H1 (cell line): ENCODE measurements around the gene CACNA1C.

Experiments
- EP300 ChIP-seq, 2 experiments: IDR thresholded peaks; 1 replicate in 1 of 2; 2 replicates in 1 of 2; pipeline ENCODE4 v1.6.1; 2011 to 2012; ENCODE audit warnings: low read depth in 2 of 2, low read length in 2 of 2, mild to moderate bottlenecking in 2 of 2, borderline replicate concordance in 1 of 2, inconsistent platforms in 1 of 2, moderate library complexity in 1 of 2
- EZH2 ChIP-seq: fragments of 200-600 bp; sonication (generic); IDR thresholded peaks from 2 replicates; pipeline ENCODE4 v1.7.1; 2012; ENCODE audit warnings: low read depth, mild to moderate bottlenecking, moderate library complexity, low read length, inconsistent platforms; ENCODE audit not compliant: severe bottlenecking
- FOSL1 ChIP-seq: IDR thresholded peaks from 2 replicates; pipeline ENCODE4 v1.6.1; 2011; ENCODE audit warnings: mild to moderate bottlenecking, low read depth, low read length, moderate library complexity; ENCODE audit not compliant: insufficient read depth
- NANOG ChIP-seq: IDR thresholded peaks from 2 replicates; pipeline ENCODE4 v1.6.1; 2011; ENCODE audit warnings: low read length, low read depth, mild to moderate bottlenecking, inconsistent platforms; ENCODE audit not compliant: insufficient read depth, poor library complexity, severe bottlenecking
- POLR2A ChIP-seq, 2 experiments: IDR thresholded peaks; 1 replicate in 1 of 2; 2 replicates in 1 of 2; pipeline ENCODE4 v1.6.1; 2011; ENCODE audit warnings: low read depth in 2 of 2, low read length in 2 of 2, mild to moderate bottlenecking in 2 of 2; ENCODE audit errors: control extremely low read depth in 1 of 2
- SP1 ChIP-seq: IDR thresholded peaks from 2 replicates; pipeline ENCODE4 v1.6.1; 2011; ENCODE audit warnings: low read depth, low read length
- TF ChIP-seq, protein P1 (sequence below): IDR thresholded peaks from 2 replicates; pipeline ENCODE4 v1.6.1; 2011; ENCODE audit warnings: low read depth, mild to moderate bottlenecking, low read length; ENCODE audit not compliant: insufficient read depth
- TF ChIP-seq, protein P2 (sequence below), 3 experiments: IDR thresholded peaks; 1 replicate in 2 of 3; 2 replicates in 1 of 3; pipeline versions ENCODE4 v1.5.1 to v1.6.1; 2011; ENCODE audit warnings: low read length in 3 of 3, mild to moderate bottlenecking in 3 of 3, inconsistent platforms in 2 of 3, low read depth in 1 of 3, moderate library complexity in 1 of 3; ENCODE audit not compliant: insufficient read depth in 1 of 3; ENCODE audit errors: control extremely low read depth in 1 of 3
- TF ChIP-seq, protein P3 (sequence below): fragments of 300-600 bp; sonication (generic); IDR thresholded peaks from 2 replicates; pipeline ENCODE4 v1.7.1; 2012; ENCODE audit warnings: low read length, moderate library complexity, mild to moderate bottlenecking, inconsistent platforms; ENCODE audit not compliant: insufficient replicate concordance

DNA sequence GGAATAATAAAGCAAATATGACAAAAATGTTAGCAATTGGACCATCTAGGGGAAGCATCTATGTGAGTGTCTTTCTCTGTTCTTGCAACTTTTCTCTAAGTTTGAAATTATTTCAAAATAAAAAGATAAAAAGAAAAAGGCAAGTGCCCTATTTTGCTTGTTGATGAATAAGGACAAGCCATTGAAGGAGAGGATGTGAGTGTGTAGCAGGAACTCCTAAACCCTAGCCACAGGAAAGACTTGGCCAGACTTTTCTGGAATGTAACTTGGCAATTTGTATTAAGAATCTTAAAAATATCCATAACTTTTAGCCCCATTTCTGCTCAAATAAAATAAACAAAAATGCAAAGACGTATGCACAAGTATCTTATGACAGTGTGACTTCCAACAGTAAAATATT lies 279.4 kb downstream of the CACNA1C start:
- no peak for TF ChIP-seq SP1
- TF ChIP-seq, protein P1, sequence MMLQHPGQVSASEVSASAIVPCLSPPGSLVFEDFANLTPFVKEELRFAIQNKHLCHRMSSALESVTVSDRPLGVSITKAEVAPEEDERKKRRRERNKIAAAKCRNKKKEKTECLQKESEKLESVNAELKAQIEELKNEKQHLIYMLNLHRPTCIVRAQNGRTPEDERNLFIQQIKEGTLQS, result no peak
- TF ChIP-seq POLR2A (IDR thresholded peaks at IDR 0.05; ENCODE audit: control extremely low read depth in 1 of 2, low read depth in 2 of 2, low read length in 2 of 2), result no peak
- TF ChIP-seq EP300 (IDR thresholded peaks at IDR 0.05; ENCODE audit: borderline replicate concordance in 1 of 2, low read depth in 2 of 2, low read length in 2 of 2), result no peak
- TF ChIP-seq, protein P2, sequence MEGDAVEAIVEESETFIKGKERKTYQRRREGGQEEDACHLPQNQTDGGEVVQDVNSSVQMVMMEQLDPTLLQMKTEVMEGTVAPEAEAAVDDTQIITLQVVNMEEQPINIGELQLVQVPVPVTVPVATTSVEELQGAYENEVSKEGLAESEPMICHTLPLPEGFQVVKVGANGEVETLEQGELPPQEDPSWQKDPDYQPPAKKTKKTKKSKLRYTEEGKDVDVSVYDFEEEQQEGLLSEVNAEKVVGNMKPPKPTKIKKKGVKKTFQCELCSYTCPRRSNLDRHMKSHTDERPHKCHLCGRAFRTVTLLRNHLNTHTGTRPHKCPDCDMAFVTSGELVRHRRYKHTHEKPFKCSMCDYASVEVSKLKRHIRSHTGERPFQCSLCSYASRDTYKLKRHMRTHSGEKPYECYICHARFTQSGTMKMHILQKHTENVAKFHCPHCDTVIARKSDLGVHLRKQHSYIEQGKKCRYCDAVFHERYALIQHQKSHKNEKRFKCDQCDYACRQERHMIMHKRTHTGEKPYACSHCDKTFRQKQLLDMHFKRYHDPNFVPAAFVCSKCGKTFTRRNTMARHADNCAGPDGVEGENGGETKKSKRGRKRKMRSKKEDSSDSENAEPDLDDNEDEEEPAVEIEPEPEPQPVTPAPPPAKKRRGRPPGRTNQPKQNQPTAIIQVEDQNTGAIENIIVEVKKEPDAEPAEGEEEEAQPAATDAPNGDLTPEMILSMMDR (IDR thresholded peaks at IDR 0.05; ENCODE audit: control extremely low read depth in 1 of 3, insufficient read depth in 1 of 3, low read depth in 1 of 3, low read length in 3 of 3), result no peak
- no peak for TF ChIP-seq FOSL1
- TF ChIP-seq, protein P3, sequence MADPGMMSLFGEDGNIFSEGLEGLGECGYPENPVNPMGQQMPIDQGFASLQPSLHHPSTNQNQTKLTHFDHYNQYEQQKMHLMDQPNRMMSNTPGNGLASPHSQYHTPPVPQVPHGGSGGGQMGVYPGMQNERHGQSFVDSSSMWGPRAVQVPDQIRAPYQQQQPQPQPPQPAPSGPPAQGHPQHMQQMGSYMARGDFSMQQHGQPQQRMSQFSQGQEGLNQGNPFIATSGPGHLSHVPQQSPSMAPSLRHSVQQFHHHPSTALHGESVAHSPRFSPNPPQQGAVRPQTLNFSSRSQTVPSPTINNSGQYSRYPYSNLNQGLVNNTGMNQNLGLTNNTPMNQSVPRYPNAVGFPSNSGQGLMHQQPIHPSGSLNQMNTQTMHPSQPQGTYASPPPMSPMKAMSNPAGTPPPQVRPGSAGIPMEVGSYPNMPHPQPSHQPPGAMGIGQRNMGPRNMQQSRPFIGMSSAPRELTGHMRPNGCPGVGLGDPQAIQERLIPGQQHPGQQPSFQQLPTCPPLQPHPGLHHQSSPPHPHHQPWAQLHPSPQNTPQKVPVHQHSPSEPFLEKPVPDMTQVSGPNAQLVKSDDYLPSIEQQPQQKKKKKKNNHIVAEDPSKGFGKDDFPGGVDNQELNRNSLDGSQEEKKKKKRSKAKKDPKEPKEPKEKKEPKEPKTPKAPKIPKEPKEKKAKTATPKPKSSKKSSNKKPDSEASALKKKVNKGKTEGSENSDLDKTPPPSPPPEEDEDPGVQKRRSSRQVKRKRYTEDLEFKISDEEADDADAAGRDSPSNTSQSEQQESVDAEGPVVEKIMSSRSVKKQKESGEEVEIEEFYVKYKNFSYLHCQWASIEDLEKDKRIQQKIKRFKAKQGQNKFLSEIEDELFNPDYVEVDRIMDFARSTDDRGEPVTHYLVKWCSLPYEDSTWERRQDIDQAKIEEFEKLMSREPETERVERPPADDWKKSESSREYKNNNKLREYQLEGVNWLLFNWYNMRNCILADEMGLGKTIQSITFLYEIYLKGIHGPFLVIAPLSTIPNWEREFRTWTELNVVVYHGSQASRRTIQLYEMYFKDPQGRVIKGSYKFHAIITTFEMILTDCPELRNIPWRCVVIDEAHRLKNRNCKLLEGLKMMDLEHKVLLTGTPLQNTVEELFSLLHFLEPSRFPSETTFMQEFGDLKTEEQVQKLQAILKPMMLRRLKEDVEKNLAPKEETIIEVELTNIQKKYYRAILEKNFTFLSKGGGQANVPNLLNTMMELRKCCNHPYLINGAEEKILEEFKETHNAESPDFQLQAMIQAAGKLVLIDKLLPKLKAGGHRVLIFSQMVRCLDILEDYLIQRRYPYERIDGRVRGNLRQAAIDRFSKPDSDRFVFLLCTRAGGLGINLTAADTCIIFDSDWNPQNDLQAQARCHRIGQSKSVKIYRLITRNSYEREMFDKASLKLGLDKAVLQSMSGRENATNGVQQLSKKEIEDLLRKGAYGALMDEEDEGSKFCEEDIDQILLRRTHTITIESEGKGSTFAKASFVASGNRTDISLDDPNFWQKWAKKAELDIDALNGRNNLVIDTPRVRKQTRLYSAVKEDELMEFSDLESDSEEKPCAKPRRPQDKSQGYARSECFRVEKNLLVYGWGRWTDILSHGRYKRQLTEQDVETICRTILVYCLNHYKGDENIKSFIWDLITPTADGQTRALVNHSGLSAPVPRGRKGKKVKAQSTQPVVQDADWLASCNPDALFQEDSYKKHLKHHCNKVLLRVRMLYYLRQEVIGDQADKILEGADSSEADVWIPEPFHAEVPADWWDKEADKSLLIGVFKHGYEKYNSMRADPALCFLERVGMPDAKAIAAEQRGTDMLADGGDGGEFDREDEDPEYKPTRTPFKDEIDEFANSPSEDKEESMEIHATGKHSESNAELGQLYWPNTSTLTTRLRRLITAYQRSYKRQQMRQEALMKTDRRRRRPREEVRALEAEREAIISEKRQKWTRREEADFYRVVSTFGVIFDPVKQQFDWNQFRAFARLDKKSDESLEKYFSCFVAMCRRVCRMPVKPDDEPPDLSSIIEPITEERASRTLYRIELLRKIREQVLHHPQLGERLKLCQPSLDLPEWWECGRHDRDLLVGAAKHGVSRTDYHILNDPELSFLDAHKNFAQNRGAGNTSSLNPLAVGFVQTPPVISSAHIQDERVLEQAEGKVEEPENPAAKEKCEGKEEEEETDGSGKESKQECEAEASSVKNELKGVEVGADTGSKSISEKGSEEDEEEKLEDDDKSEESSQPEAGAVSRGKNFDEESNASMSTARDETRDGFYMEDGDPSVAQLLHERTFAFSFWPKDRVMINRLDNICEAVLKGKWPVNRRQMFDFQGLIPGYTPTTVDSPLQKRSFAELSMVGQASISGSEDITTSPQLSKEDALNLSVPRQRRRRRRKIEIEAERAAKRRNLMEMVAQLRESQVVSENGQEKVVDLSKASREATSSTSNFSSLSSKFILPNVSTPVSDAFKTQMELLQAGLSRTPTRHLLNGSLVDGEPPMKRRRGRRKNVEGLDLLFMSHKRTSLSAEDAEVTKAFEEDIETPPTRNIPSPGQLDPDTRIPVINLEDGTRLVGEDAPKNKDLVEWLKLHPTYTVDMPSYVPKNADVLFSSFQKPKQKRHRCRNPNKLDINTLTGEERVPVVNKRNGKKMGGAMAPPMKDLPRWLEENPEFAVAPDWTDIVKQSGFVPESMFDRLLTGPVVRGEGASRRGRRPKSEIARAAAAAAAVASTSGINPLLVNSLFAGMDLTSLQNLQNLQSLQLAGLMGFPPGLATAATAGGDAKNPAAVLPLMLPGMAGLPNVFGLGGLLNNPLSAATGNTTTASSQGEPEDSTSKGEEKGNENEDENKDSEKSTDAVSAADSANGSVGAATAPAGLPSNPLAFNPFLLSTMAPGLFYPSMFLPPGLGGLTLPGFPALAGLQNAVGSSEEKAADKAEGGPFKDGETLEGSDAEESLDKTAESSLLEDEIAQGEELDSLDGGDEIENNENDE, result no peak
- no peak for TF ChIP-seq NANOG
- TF ChIP-seq EZH2, result no peak
